Measurements from ENCODE around the gene CTCFL. TPM values are rescaled to one million over a fixed set of nuclear protein-coding genes. Genes with fewer than 3 reads are reported as not detected.

The CTCFL gene
- total RNA-seq, 1 experiment from 2014 or later, result not detected

- CTCF ChIA-PET, result no interaction called here
- no TSS peak for BruUV-seq (replicated peaks)
- TF ChIP-seq CTCF (IDR thresholded peaks at IDR 0.05; ENCODE audit: unreplicated experiment), result no peak
- Mint-ChIP-seq H3K36me3 (ENCODE audit: insufficient read depth, unreplicated experiment) (no peaks in the 10 kb centered on the region), H3K9me3 (ENCODE audit: low read depth, unreplicated experiment) (no peaks in the 10 kb centered on the region), H3K4me1 (ENCODE audit: low read depth, unreplicated experiment) (peaks cover 8% of the 10 kb centered on the region), H3K27me3 (ENCODE audit: unreplicated experiment) (peaks cover 100% of the 10 kb centered on the region), H3K4me3 (ENCODE audit: low read depth, unreplicated experiment) (no peak overlapping the region), H3K27ac (ENCODE audit: unreplicated experiment) (no peak overlapping the region)
- intact Hi-C loops (cut with micrococcal nuclease; ENCODE audit: unreplicated experiment), result no loop called here
- DNase-seq, result no peak
These were observed 74.0 kb downstream of the CTCFL start for GRCh38 chr20:57450931-57451330.

DNA sequence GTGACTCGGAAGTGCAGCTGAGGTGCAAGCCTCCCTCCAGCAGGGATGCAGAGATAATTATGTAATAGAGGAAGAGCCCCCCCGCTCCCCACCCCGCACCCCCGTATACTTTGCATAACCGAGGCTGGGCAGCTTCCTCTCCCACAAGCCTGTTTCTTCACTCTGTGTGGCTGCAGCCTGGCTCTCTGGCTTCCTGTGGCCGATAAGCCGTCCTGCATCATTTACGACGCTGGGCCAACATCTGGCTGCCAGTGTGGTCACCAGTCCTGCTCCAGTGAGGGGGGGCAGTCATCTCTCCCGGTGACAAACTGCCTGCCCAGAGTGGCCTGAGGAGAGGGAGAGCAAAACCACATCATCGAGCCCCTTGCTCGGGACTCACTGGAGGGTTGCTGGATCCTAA, 74.5 kb downstream of the CTCFL start:
- no peak for DNase-seq
- no peak for TF ChIP-seq CTCF (IDR thresholded peaks at IDR 0.05; ENCODE audit: unreplicated experiment)
- Mint-ChIP-seq H3K27me3 (ENCODE audit: unreplicated experiment) (peaks cover 100% of the 10 kb centered on the region), H3K36me3 (ENCODE audit: insufficient read depth, unreplicated experiment) (no peaks in the 10 kb centered on the region), H3K4me1 (ENCODE audit: low read depth, unreplicated experiment) (peaks cover 8% of the 10 kb centered on the region), H3K27ac (ENCODE audit: unreplicated experiment) (no peak overlapping the region), H3K9me3 (ENCODE audit: low read depth, unreplicated experiment) (no peaks in the 10 kb centered on the region), H3K4me3 (ENCODE audit: low read depth, unreplicated experiment) (no peak overlapping the region)
- intact Hi-C loops (cut with micrococcal nuclease; ENCODE audit: unreplicated experiment), result no loop called here
- no TSS peak for BruUV-seq (replicated peaks)
- CTCF ChIA-PET, result no interaction called here

DNA sequence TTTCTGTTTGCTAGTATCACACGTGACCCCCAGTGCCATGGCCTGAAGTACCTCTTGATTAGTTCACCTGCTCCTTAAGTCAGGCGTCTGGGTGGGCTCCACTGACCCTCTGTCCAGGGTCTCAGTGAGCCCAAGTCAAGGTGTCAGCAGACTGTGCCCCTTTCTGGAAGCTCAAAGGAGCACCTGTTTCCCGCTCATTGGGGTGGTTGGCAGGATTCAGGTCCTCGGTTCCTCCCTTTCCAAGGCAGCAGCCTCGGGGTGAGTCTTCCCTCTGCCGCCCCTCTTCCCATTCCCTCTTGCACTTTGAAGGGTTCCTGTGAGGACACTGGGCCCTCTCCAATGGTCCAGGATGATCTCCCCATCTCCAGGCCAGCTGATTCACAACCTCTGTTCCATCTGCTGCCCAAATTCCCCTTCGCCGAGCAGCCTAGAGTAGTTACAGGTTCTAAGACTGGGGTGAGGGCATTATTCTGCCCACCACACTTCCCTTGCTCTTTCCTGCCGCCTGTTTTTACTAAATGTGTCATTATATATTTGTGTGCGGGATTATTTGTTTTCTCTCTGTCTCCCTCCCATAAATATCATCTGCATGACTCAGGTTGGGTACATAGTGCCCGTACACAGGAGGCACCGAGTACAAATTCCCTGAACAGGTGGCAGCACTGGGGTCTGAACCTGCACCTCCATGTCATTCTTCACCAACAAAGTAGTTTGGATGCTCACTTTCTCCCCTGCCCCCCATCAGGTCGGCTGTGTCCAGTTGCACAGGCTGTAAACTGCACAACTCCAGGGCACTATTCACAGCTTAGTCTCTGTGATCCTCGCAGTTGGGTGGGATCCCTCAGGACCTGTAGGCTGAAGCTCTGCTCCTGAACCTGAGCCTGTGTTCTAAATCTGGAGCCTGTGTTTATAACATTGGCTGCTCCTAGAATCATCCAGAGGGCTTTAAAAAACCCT, 75.3 kb downstream of the CTCFL start:
- Mint-ChIP-seq H3K36me3 (ENCODE audit: insufficient read depth, unreplicated experiment) (no peaks in the 10 kb centered on the region), H3K9me3 (ENCODE audit: low read depth, unreplicated experiment) (no peaks in the 10 kb centered on the region), H3K4me1 (ENCODE audit: low read depth, unreplicated experiment) (peaks cover 8% of the 10 kb centered on the region), H3K27ac (ENCODE audit: unreplicated experiment) (no peak overlapping the region), H3K27me3 (ENCODE audit: unreplicated experiment) (peaks cover 100% of the 10 kb centered on the region), H3K4me3 (ENCODE audit: low read depth, unreplicated experiment) (no peak overlapping the region)
- TF ChIP-seq CTCF (IDR thresholded peaks at IDR 0.05; ENCODE audit: unreplicated experiment), result no peak
- CTCF ChIA-PET, result no interaction called here
- intact Hi-C loops (cut with micrococcal nuclease; ENCODE audit: unreplicated experiment), result no loop called here
- DNase-seq, result no peak
- no TSS peak for BruUV-seq (replicated peaks)

- peaks cover 99% of the 10 kb centered on the region for H3K27me3 Mint-ChIP-seq (ENCODE audit: unreplicated experiment)
- no peak overlapping the region for H3K27ac Mint-ChIP-seq (ENCODE audit: unreplicated experiment)
- H3K9me3 Mint-ChIP-seq (ENCODE audit: low read depth, unreplicated experiment), result no peaks in the 10 kb centered on the region
- intact Hi-C loops (cut with micrococcal nuclease; ENCODE audit: unreplicated experiment), result no loop called here
- no peak for DNase-seq
- no TSS peak for BruUV-seq (replicated peaks)
- H3K4me3 Mint-ChIP-seq (ENCODE audit: low read depth, unreplicated experiment), result no peak overlapping the region
- H3K4me1 Mint-ChIP-seq (ENCODE audit: low read depth, unreplicated experiment), result peaks cover 8% of the 10 kb centered on the region
- TF ChIP-seq CTCF (IDR thresholded peaks at IDR 0.05; ENCODE audit: unreplicated experiment), result no peak
- CTCF ChIA-PET, result no interaction called here
- H3K36me3 Mint-ChIP-seq (ENCODE audit: insufficient read depth, unreplicated experiment), result no peaks in the 10 kb centered on the region
These were observed 76.1 kb downstream of the CTCFL start for GRCh38 chr20:57448764-57449354.

Other genes with a start within 250 kb of the CTCFL start
- gene SPO11, start 195.3 kb downstream of the CTCFL start, total RNA-seq (2022), result not detected in 2 replicates
- 59.5 and 64.1 TPM in 2 replicates for gene RAE1, start 173.9 kb downstream of the CTCFL start, total RNA-seq (2022)
- 29.5 and 32.0 TPM in 2 replicates for gene RBM38, start 133.7 kb downstream of the CTCFL start, total RNA-seq (2022)
- 0.12 and 0.19 TPM in 2 replicates for gene PCK1, start 36.0 kb upstream of the CTCFL start, total RNA-seq (2022)
- 2.9 and 12.5 TPM in 2 replicates for gene ZBP1, start 95.3 kb upstream of the CTCFL start, total RNA-seq (2022)
- gene PMEPA1, start 184.9 kb upstream of the CTCFL start, total RNA-seq (2022), result 732 and 1,302 TPM in 2 replicates

Measured in Calu3 (cell line).